HG03342 (cell line): ENCODE measurements around the gene CXorf66.
"Not testable (repeated sequence)": the region's sequence is repeated elsewhere in the genome, so short reads cannot be mapped to it uniquely, and the experiment has no call there.

Experiments used
- ATAC-seq: cut with Tn5 transposase; IDR thresholded peaks from one replicate; pipeline ENCODE4 v1.9.1; 2021; ENCODE audit warnings: mild to moderate bottlenecking, moderate library complexity; ENCODE audit not compliant: unreplicated experiment

CXorf66 gene

GRCh38 chrX:139965421-139965820, at the start of gene CXorf66:
Gene CXorf66, minus strand, starts transcription at chrX:139965521. Its CDS starts 25 bp downstream, at chrX:139965496.
- ATAC-seq: no peak

GRCh38 chrX:139982856-139983255, 17.5 kb upstream of the CXorf66 start:
- ATAC-seq: no peak

GRCh38 chrX:139974471-139974870, 9.2 kb upstream of the CXorf66 start:
- ATAC-seq: no peak

GRCh38 chrX:139972629-139973624, 7.6 kb upstream of the CXorf66 start:
- ATAC-seq: no peak

GRCh38 chrX:139972113-139972512, 6.8 kb upstream of the CXorf66 start:
- ATAC-seq: no peak

- no peak for ATAC-seq
Measured at GRCh38 chrX:139971394-139971749, 6.1 kb upstream of the CXorf66 start.

GRCh38 chrX:139969286-139969685, 4.0 kb upstream of the CXorf66 start:
- no peak for ATAC-seq

GRCh38 chrX:139967750-139968149, 2.4 kb upstream of the CXorf66 start:
- ATAC-seq: no peak

- ATAC-seq: no peak
Measured at GRCh38 chrX:139967300-139967699, 2.0 kb upstream of the CXorf66 start.

GRCh38 chrX:139966159-139966558, 838 bp upstream of the CXorf66 start:
- not testable (repeated sequence) for ATAC-seq

- ATAC-seq: not testable (repeated sequence)
Measured at GRCh38 chrX:139961091-139961490, 4.2 kb downstream of the CXorf66 start.

GRCh38 chrX:139949703-139950102, 15.6 kb downstream of the CXorf66 start:
- ATAC-seq: no peak

GRCh38 chrX:139945075-139945474, 20.2 kb downstream of the CXorf66 start:
- no peak for ATAC-seq

- no peak for ATAC-seq
Measured at GRCh38 chrX:139936259-139936658, 29.1 kb downstream of the CXorf66 start.

GRCh38 chrX:139933904-139934303, 31.4 kb downstream of the CXorf66 start:
- no peak for ATAC-seq

GRCh38 chrX:139932901-139933796, 32.2 kb downstream of the CXorf66 start, which contains the start of gene ATP11C:
Gene ATP11C, minus strand, starts transcription at chrX:139933053. Its CDS starts 1,011 bp downstream, at chrX:139932042.
- ATAC-seq: peak; percentile 76

GRCh38 chrX:139932073-139932900, 33.0 kb downstream of the CXorf66 start:
- ATAC-seq: peak; percentile 32

GRCh38 chrX:139931646-139932072, 33.7 kb downstream of the CXorf66 start:
- ATAC-seq: no peak

- no peak for ATAC-seq
Measured at GRCh38 chrX:139930916-139931645, 34.2 kb downstream of the CXorf66 start.

- ATAC-seq: no peak
Measured at GRCh38 chrX:139930401-139930800, 34.9 kb downstream of the CXorf66 start.
